HL-60/S4 treated with phorbol 12-myristate 13-acetate at 8.2 ng/mL for 4 days and 3 days (cell line): ENCODE data around the gene CCDC197.

Experiments used
- in situ Hi-C: fragments of 300-500 bp; cut with MboI; formaldehyde crosslinking; loops from 2 replicates; pipeline ENCODE4 v1.15.0; 2022; ENCODE audit warnings: low sequenced_read_pairs

CCDC197 gene

DNA sequence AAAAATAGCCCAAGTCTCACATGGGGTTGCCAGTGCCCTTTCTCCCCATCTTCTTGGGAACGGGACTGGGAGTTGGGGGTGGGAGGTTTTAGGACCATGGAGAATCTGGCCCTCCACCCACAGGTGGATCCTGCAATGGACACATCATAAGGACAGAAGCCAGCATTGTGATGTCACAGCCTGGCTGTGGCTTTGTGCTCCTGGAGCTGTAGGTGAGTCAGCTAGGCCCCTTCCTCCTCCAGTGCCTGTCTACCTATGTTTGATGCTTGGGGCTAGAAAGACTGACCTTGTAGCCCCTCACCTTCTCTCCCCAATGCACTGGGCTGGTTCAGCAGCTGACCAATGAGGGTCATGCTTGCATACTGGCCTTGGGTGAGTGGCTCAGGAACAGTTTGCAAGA lies at the start of gene CCDC197:
TSS of gene CCDC197 (plus strand) at position 220 of the 400 bp plus-strand sequence. CDS start 831 bp downstream, outside the sequence.
- in situ Hi-C loops: no loop called here

- in situ Hi-C loops: no loop called here
These were observed 47.5 kb upstream of the CCDC197 start for GRCh38 chr14:93949511-93950075.

DNA sequence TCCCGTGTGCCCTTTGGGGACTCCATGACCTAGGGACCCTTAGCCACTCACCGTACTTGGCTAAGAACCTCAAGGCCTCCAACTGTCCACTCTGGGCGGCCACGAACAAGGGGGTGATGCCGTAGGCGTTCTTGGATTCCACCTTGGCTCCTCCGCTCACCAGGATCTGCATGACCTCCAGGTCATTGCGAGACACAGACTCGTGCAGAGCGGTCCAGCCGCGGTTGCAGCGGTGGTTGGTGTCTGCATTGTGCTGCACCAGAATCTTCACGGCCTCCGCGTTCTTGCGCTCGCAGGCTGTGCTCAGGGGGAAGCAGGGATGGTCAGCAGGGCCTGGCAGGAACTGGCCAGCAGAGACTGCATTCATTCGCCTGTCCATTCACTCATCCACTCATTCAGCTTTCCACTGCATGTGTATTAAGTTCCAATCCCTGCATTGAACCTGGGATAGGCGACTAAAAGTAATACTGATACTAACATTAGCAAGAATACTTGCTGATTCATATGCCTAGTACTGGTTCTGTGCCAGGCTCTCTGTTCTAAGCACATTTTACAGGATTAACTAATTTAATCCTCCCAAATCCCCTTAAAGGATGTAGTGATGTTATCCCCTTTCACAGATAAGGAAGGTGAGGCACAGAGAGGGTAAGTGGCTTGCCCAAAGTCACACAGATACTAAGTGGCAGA lies 46.0 kb upstream of the CCDC197 start:
- in situ Hi-C loops: no loop called here

- in situ Hi-C loops: no loop called here
These were observed 45.2 kb upstream of the CCDC197 start for GRCh38 chr14:93951635-93952540.

- in situ Hi-C loops: no loop called here
These were observed 44.3 kb upstream of the CCDC197 start for GRCh38 chr14:93952829-93953228.

- in situ Hi-C loops: no loop called here
These were observed 43.8 kb upstream of the CCDC197 start for GRCh38 chr14:93953263-93953662.

DNA sequence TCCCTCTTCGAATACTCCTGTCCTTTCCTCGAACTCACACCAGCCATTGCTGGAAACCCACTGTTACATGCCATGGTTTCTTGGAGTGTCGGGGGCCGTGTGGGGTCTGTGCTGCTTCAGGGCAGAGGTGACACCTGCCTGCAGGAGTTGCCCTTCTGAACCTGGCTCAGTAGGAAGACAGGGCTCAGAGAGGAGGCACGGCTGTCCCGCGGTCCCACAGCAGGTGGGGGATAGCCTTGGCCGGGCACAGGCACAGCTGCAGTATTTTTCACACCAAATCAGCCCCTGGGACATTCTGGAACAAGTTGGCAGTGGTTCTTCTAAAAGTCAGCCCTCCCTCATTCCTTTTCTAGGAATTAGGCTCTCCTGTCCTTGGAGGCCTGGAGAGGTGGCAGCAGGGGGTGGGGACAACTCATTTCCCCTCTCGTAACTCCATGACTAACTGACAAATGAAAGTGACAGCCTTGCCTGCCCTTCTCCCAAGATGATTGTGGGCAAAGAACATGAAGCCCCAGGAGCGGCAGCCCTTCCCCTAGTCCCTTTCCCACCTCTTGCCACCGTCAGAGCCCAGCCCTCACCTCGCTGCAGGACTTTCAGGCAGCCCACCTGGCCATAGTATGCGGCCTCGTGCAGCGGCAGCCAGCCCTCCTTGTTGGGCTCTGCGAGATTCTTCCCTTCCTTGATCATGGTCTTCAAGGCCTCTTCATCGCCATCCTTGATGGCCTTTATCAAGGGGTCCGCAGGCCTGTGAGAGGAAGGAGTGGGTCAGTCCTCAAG lies 43.2 kb upstream of the CCDC197 start:
- in situ Hi-C loops: no loop called here

GRCh38 chr14:93954516-93954830 lies 42.6 kb upstream of the CCDC197 start:
- in situ Hi-C loops: no loop called here

DNA sequence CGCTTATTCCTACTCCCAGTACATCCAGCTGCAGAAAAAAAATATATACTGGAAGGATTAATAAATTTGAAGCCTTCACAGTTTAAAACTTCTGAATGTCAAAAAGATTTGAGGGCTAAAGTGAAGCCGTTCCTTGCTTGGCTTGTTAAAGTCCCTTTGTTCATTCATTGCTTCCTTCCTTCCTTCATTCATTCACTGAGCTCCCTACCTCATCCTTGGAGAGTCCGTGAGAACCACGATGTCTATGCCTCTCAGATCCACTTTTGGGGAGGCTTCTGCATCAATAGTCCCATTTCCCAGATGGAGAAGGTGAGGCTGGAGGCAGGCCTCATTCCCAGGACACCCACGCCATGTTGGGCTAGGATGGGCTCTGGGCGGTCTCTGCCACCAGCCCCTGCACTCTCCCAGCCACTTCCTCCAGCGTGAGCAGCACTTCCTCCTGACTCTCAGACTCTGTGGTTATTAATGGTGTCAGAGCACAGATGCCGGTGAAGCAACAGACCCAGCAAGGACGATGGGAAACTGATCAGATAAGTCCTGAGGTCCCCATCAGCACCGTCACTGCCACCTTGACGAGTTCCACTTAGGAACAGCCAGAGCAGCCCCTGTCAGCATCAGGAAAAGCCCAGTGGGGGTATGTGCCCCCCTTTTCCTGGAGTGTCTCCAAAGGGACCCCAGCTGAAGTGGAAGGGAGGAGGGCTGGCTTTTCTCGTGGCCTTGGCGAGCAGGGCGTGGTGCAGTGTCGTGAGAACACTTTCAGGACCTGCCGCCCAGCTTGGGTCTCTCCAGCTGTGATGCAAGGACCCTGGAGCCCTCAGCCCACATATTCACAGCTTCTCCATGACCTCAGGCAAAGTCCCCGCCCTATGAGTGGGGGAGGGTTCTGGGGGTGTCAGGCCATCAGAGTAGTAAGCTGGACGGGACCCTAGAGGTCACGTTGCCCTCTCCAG lies 41.9 kb upstream of the CCDC197 start:
- in situ Hi-C loops: no loop called here

DNA sequence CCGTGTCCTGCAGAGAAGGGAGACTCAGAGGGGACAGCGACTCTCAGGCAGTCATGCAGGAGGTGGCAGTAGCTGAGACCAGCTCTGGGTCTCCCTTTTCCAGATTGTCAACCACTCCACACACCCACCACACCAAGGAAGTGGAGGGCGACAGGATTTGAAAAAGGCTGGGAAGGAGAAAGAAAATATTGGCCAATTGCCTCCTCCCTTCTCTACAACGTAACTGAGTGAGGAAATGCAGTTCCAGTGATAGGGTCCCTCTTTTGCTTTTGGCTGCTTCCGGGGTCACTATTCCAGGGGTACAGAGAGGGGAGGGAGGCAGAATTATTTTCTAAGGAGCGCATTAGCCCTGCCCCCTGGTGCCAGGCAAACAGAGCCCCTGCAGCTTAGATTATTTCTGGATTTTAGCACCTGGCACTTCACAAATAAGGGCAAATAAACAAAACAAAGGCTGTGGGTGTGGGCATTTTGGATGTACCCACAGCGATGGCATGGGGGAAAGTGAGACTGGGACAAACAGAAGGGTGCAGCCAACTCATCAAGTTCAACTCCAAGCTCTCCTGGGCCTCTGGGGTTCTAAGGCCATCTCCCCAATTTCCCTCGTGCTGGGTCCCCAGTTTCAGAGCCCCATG lies 41.1 kb upstream of the CCDC197 start:
- in situ Hi-C loops: no loop called here

DNA sequence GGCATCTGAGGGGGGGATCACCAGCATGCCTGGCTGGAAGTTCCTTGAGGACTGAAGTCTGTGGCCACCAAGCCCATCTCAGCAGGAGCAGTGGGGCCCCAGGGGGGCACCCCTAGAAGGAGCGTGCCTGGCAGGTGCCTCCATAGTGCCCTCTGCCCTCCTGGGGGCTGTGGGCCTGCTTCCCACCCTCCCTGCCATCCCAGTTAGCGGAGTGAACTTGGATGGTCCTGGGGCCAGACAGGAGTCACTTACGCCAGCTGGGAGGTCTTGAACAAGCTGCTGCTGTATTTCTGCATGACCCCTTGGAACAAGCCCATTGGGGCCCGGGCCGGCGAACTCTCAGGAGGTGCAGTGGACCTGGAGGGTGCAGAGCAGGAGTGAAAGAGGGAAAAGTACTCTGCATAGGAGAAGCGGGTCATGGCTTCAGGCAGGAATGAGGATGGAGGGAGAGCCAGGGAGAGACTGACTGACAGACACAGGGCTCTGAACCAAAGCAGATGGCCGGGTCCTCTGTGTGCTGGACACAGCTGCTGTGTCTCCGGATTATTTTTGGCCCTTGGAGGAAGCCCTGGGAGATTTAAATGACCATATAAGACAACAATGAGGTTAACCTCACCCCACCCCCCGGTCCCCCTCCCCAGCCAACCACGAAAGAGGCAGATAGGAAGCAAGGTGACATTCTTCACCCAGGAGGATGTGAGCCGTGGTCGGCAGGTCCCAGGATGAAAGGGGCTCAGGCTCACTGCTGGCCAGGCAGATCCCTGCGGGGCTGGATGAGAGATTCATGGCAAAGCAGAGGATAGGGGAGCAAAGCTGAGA lies 40.4 kb upstream of the CCDC197 start:
- in situ Hi-C loops: no loop called here

GRCh38 chr14:93957333-93957710 lies 39.8 kb upstream of the CCDC197 start:
- in situ Hi-C loops: no loop called here

GRCh38 chr14:93957751-93958566 lies 39.1 kb upstream of the CCDC197 start:
- in situ Hi-C loops: no loop called here

- in situ Hi-C loops: no loop called here
These were observed 38.4 kb upstream of the CCDC197 start for GRCh38 chr14:93958567-93959238.

DNA sequence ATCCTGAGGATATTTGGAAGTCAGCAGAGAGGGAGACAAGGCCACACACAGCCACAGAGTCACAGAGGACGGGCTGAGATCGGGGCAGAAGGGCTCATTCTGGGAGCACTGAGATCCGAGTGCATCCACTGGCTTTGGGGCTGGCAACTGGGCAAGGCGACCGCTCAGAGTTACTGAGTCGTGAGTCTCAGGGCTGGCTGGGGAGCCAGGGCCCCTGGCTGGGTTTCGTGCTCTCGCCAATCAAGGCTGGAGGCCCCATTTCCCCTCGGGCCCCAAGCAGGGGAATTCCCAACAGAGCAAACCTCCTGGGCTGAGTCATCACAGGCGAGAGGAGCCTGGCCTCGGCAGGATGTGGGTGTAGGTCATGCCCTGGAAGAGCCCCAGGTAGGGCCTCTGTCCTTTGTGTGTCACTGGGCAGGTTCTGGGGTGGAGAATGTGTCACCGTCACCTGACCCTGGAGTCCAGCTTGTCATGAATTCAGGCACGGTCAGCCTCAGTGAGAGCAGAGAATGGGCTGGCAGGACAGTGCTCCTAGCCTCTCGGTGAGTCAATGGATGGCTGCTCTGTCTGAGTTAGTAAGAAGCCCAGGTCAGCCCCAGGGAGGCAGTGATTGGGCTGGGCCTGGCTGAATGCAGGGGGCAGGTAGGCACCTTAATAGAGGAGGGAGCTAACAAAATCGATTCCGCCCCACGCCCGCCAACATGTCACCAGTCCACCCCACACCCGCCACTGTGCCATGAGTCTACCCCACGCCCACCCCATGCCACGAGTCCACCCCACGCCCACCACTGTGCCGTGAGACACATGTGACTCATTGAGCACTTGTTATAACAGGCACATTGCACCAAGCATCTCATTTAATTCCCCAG lies 37.6 kb upstream of the CCDC197 start:
- in situ Hi-C loops: no loop called here

- in situ Hi-C loops: no loop called here
These were observed 37.0 kb upstream of the CCDC197 start for GRCh38 chr14:93960108-93960475.
